SIG-M5 treated with dmso at 0.1 percent for 504 hours (cell line): ENCODE data around the gene CDK9.
"Not testable (repeated sequence)": the region's sequence is repeated elsewhere in the genome, so short reads cannot be mapped to it uniquely, and the experiment has no call there.

Source experiments
- DNase-seq: peaks from one replicate; lab custom pipeline; 2025; ENCODE audit not compliant: unreplicated experiment; lab: John Stamatoyannopoulos, UW

Gene CDK9

GRCh38 chr9:127817881-127818434, 32.1 kb downstream of the CDK9 start:
- no peak for DNase-seq

- DNase-seq = no peak
Measured at GRCh38 chr9:127818574-127818973, 32.7 kb downstream of the CDK9 start.

DNA sequence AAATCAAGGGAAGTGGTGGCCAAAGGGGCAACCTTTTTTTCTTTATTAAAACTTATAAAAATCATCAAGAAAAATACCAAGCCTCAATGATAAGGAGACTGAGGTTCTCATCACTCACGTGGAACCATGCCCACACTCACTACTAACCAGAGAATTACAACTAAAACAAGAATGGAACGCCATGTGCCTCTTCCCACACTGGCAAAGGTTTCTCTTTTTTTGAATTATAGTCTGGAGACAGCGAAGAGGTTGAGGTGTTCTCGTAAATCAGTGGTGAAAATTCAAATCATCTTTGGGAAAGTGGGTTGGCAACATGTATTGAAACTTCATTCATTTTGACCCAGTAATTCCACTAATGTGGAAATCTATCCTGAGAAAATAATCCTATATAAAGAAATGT, 36.3 kb downstream of the CDK9 start:
- no peak for DNase-seq

DNA sequence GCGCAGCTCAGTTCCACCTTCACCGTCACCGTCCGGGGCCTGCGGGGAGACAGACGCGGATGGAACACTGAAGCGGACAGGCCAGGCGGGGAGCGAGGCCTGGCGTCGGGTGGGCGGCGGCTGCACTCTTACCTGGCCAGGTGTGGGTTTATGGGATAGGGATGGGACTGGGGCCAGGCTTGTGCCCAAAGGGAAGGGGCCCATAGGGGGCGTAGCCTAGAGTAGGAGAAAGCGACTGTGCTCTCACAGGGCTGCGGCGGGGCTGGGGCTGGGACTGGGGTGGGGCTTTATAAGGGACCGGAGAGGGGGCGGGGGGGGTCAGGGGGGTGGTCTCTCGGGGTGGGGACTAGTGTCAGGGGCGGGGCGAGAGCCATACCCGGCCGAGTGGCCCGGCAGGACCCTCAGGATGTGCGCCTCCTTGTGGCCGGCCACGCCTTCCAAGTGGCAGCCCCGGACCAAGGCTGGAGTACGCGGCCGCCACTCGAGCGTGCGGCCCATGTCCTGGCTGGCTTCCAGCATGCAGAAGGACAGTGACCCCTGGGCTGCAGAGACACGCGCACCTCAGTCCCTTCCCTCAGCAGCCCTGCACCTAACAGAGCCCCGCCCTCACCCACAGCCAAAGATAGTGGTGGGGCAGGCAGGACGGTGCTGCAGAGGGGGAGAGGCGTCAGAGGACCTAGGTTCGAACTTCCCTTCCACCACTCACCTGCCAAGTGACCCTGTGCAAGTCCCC, 39.7 kb downstream of the CDK9 start:
- no peak for DNase-seq

- DNase-seq = no peak
Measured at GRCh38 chr9:127826253-127826913, 40.5 kb downstream of the CDK9 start.

GRCh38 chr9:127828262-127829031, 42.6 kb downstream of the CDK9 start:
- DNase-seq = no peak

DNA sequence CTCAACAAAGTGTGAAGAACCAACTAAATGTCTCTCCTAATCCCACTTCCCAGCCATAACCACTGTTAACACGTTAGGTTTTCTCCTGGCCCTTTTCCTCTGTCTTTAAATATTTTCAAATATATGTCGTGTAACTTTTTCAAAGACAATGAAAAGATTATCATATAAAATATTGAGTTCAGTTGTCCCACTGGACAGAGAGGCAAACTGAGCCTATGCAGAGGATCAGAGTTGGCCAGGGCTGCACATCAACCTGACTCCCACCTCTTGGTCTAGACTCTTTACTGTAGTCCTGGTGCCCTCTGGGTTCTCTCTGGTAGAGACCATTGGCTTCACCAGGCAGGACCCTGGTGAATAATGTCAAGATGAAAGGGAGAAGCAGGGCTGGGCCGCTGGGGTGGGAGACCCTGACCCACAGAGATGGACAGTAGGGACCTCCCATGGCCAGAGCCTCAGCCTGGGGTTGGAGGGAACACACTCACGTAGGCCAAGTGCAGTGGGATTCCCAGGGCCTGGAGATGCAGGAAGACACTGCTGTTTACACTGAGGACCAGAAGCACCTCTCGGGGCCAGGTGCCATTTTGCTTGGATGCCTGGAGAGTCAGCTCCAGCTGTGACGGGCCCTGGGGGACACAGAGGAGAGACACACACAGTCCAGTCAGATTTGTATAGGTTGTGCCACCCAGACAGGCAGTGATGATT, 43.5 kb downstream of the CDK9 start:
- no peak for DNase-seq

DNA sequence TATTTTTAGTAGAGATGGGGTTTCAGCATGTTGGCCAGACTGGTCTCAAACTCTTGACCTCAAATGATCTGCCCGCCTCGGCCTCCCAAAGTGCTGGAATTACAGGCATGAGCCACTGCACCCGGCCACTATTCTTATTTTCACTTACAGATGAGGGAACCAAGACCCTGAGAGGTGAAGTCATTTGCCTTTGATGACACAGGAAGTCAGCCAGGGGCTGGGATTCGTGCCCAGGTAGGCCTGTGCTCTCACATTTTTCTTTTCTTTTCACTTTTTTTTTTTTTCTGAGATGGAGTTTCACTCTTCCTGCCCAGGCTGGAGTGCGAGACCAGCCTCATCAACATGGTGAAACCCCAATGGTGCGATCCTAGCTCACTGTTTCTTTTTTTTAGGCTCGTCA, 46.4 kb downstream of the CDK9 start:
- no peak for DNase-seq

- no peak for DNase-seq
Measured at GRCh38 chr9:127833555-127833954, 47.7 kb downstream of the CDK9 start.

DNA sequence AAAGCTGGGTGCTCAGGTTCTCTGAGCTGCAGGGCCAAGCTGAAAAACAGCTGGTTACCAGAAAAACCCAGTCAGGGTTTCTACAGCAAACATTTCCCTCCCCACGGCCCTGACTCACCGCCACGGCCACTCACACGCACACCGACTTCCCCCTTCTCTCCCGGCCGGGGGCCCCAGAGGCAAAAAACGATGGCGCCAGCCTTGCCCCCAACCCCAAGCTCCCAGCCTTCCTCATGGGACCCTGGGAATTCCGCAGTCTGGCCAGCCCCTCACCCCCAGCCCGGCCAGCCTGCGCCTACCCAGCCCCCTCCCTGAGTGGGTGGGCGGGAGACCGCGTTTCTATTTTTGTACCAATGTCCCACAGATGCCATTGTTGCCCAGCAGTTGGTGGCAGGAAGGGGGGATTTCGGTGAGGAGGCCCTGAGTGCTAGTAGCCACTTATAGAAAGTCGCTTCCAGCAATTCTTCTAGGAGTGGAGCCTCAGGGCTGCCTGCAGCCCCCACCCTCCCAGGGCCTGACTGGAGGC, 50.2 kb downstream of the CDK9 start:
- DNase-seq = peak; percentile 33

DNA sequence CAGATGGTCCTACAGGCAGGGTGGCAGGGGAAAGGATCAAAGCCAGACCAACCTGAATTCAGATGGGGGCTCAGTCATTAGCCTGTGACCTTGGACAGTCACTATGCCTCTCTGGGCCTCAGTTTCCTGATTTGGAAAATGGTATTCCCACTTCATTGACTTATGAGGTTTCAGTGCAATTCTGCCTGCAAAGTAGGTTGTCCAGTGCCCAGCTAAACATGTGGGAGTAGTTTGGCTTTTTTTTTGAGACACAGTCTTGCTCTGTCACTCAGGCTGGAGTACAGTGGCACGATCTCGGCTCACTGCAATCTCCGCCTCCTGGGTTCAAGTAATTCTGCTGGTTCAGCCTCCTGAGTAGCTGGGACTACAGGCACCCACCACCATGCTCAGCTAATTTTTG, 50.7 kb downstream of the CDK9 start:
- not testable (repeated sequence) for DNase-seq

GRCh38 chr9:127837346-127837745, 51.5 kb downstream of the CDK9 start:
- no peak for DNase-seq

DNA sequence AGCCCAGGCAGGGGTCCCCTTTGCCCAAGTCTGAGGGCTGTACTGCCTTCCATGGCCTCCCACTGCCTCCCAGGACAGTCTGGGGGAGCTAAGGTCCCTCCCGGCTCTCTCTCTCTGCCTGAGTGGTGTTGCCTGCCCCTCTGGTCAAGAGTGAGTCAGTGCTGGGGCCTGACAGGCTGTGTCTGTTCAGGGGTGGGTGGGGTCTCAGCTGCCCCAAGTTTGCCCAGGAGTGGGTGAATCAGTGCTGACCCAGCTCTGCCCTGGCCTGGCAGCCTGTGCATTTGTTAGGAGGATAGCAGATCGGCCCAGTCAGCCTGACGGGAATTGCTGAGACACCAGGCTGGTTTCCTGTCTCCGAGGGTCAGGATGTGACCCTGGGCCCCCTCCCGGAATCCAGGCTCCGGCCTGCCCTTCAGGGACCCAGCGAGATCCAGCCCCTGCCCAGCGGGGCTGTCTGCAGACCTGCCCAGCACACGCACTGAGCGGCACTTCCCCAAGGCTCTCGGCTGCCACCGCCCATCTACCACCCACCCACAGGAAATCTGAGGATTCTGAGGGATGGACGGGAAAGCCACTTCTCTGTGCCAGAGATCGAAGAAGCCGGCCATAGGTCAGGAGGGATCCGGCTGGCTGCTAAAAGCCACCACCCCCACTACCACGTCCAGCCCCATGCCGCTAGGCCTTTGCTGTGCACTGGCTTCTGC, 52.7 kb downstream of the CDK9 start:
- no peak for DNase-seq
